ENCODE measurements around the gene GRAMD2B. TPM values are rescaled to one million over a fixed set of nuclear protein-coding genes. Genes with fewer than 3 reads are reported as not detected.

GRAMD2B gene
- total RNA-seq, 2 donors from 2014 or later: 41.1 to 45.0 TPM

DNA sequence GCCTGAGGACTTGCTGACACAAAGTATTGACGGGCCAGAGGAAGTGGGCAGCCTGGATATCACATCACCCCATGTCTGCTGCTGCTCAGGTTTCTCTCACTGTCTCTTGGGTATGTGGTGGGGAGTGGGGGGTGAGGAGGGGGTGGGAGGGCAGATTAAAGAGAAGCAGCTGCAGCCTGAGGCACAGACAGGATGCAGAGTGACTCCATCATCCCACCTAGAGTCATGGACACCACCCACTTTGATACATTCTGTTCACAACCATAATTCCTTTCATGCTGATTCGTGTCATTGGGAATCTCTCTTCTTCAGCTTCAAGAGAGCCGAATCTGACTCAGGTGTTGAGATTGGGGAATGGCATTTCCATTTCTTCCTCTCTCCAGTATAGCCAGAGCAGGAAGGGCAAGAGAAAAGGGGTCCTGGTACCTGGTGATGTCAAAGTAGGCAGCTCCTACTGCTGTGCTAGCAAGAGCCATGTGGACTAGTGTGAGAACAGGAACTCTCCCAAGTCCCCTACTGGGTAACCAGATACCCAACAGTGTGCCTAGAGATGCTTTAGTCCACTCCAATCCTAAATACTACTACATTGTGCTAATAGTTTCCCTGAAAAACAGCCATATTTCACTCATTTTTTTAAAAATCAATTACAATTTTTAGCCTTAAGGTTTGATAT lies 22.4 kb downstream of the GRAMD2B start:
- no peak for DNase-seq (ENCODE audit: low spot score)
- Histone ChIP-seq H3K36me3 (no peaks in the 10 kb centered on the region), H3K4me3 (no peak overlapping the region), H3K9me3 (no peaks in the 10 kb centered on the region), H3K27me3 (no peaks in the 10 kb centered on the region), H3K4me1 (peaks cover 0 to 14% of the 10 kb centered on the region in 2 donors), H3K27ac (no peak overlapping the region)
- TF ChIP-seq, protein P1, sequence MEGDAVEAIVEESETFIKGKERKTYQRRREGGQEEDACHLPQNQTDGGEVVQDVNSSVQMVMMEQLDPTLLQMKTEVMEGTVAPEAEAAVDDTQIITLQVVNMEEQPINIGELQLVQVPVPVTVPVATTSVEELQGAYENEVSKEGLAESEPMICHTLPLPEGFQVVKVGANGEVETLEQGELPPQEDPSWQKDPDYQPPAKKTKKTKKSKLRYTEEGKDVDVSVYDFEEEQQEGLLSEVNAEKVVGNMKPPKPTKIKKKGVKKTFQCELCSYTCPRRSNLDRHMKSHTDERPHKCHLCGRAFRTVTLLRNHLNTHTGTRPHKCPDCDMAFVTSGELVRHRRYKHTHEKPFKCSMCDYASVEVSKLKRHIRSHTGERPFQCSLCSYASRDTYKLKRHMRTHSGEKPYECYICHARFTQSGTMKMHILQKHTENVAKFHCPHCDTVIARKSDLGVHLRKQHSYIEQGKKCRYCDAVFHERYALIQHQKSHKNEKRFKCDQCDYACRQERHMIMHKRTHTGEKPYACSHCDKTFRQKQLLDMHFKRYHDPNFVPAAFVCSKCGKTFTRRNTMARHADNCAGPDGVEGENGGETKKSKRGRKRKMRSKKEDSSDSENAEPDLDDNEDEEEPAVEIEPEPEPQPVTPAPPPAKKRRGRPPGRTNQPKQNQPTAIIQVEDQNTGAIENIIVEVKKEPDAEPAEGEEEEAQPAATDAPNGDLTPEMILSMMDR (IDR thresholded peaks at IDR 0.05): no peak

DNA sequence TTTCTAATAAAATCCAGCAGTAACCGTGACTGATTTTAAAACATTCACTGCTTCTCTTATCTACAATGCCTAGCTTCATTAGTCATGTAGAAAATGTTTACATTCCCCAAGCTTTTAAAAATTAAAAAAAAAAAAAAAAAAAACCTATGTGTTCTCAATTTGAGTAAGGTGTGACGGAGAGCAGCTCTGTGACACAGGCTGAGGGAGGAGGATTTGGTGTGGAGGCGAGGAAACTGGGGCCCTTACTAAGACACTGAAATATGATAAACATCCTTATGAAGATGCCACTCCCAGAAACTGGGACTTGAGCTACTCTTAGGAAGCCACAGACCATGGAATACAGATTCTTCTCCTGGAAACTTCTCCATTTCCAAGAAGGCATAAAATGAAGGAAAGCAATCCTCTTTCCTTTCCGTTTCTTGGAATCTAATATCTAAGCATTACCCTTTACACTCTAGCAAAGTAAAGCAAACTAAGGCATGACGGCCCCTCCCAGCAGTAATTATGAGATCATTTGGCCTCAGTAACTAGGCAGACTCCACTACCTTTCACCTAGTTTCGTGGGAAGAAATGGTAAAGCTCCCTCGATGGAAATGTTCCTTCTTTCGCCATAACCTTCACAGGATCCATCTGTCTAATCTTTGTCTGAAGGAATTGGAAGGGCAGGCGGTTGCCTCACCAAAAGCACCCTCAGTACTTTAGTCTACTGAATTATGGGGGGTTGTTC lies 23.5 kb downstream of the GRAMD2B start:
- Histone ChIP-seq H3K4me1 (peaks cover 0 to 14% of the 10 kb centered on the region in 2 donors), H3K27ac (no peak overlapping the region), H3K27me3 (no peaks in the 10 kb centered on the region), H3K9me3 (no peaks in the 10 kb centered on the region), H3K36me3 (no peaks in the 10 kb centered on the region), H3K4me3 (no peak overlapping the region)
- TF ChIP-seq, protein P1 (IDR thresholded peaks at IDR 0.05): no peak
- DNase-seq (ENCODE audit: low spot score): no peak

DNA sequence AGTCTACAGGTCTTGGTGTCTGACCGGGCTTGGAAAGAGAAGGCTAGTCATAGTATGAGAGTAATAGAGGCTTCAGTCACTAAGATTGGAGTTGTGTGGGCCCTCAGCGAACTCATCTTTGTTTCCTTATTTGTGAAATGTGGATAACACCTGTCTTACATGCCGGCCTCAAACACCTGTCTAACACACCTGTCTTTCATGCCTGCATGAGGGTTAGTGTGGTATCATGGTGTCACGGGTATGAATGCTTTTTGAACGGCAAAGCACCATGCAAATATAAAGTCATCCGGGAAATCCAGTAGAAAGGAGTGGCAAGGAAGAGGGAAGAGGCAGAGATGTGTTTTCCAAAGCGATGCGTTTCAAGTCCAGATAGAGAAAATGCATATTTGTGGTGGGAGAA lies 25.5 kb downstream of the GRAMD2B start:
- DNase-seq (ENCODE audit: low spot score): no peak
- H3K27ac ChIP-seq: no peak overlapping the region
- H3K9me3 ChIP-seq: no peaks in the 10 kb centered on the region
- H3K27me3 ChIP-seq: no peaks in the 10 kb centered on the region
- TF ChIP-seq, protein P1 (IDR thresholded peaks at IDR 0.05): no peak
- no peak overlapping the region for H3K4me3 ChIP-seq
- no peaks in the 10 kb centered on the region for H3K36me3 ChIP-seq
- H3K4me1 ChIP-seq: peaks cover 0 to 15% of the 10 kb centered on the region in 2 donors

DNA sequence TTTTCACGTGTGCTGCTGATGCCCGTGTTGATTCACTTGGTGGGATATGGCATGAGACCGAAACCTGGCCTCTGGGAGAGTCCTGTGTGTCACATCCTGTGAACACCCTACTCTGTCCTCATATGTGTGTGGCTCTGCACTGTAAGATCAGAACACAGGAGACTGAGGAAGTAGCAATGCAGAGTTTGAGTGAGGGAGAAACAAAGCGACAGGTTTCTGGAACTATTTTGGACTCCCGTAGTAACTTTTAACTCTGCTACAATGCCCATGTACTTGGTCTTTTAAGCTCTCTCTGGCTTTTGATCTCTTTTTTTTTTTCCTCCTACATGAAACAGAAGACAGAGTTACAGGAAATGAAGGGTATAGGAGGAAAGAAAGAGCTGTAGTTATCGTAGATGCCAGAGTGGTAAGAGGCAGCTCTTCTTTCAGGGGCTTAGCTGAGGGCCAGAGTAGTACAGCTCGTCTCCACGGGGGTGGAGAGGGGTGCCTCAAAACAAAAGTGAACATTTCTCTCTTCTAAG lies 26.6 kb downstream of the GRAMD2B start:
- Histone ChIP-seq H3K27ac (peak overlapping the region; percentile 38 to 47), H3K4me3 (no peak overlapping the region), H3K9me3 (no peaks in the 10 kb centered on the region), H3K36me3 (no peaks in the 10 kb centered on the region), H3K27me3 (no peaks in the 10 kb centered on the region), H3K4me1 (peaks cover 0 to 22% of the 10 kb centered on the region in 2 donors)
- TF ChIP-seq, protein P1 (IDR thresholded peaks at IDR 0.05): no peak
- no peak for DNase-seq (ENCODE audit: low spot score)

DNA sequence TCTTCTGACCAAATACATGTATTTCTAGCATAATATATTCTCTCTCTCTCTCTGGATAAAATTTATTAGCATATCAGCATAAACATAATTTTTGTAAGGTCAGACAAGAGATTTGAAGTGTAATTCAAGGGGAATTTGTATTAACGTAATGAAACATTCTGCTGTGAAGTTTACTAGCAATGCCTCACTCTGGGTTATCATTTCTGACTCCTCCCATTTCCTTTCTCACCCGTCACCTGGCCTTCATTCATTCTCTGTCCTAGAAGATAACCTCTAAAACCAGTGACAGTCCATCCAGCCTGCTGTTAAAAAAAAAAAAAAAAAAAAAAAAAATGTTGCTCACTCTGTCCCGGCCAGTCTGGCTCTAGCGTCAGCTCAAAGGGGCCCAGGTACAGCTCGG lies 27.1 kb downstream of the GRAMD2B start:
- H3K9me3 ChIP-seq: no peaks in the 10 kb centered on the region
- peaks cover 0 to 22% of the 10 kb centered on the region in 2 donors for H3K4me1 ChIP-seq
- H3K36me3 ChIP-seq: no peaks in the 10 kb centered on the region
- TF ChIP-seq, protein P1 (IDR thresholded peaks at IDR 0.05): no peak
- DNase-seq (ENCODE audit: low spot score): no peak
- no peaks in the 10 kb centered on the region for H3K27me3 ChIP-seq
- H3K4me3 ChIP-seq: no peak overlapping the region
- peak overlapping the region; percentile 38 to 47 for H3K27ac ChIP-seq

Data from right atrium auricular region (tissue), 2 donors.